ENCODE data around the gene POFUT1.
"Not testable (repeated sequence)": the region's sequence is repeated elsewhere in the genome, so short reads cannot be mapped to it uniquely, and the experiment has no call there.

The POFUT1 gene

DNA sequence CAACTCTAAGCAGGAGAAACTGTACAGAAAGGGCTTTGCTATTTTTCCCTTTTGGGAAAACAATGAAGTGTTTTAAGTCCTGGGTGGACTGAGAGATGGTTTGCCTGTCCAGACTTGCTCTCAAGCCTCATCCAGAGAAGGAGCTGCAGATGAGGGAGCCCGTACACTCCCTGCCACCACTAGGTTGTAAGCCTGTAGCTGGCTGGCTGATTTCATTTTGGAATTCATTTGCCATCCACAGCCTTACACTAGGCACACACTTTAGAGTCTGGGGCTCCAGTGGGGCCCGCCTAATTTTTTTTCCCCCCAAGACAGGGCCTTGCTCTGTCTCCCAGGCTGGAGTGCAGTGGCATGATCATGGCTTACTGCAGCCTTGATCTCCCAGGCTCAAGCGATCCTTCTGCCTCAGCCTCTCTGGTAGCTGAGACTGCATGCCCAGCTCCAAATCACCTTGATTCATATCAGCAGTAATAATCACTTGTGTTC, 28.4 kb downstream of the POFUT1 start:
- DNase-seq: no peak

DNA sequence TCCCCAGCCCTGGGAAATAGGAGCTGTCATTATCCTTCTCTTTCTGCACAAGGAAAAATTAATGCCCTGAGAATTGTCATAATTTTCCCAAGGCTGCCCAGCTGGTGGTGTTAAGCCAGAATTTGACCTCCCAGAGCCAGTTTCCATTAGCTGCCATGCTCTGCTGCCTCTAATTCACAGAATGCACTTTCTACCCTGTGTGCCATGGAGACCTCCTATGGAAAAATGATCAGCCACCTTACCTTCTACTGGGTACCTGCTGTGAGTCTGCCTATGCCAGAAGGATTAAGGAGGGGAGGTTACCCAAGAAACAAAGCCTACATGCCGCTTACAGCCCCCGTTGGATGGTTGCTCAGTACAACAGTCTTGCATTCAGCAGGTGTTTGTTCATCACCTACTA, 29.1 kb downstream of the POFUT1 start:
- DNase-seq: no peak

GRCh38 chr20:32237419-32237818, 29.7 kb downstream of the POFUT1 start:
- DNase-seq: no peak

DNA sequence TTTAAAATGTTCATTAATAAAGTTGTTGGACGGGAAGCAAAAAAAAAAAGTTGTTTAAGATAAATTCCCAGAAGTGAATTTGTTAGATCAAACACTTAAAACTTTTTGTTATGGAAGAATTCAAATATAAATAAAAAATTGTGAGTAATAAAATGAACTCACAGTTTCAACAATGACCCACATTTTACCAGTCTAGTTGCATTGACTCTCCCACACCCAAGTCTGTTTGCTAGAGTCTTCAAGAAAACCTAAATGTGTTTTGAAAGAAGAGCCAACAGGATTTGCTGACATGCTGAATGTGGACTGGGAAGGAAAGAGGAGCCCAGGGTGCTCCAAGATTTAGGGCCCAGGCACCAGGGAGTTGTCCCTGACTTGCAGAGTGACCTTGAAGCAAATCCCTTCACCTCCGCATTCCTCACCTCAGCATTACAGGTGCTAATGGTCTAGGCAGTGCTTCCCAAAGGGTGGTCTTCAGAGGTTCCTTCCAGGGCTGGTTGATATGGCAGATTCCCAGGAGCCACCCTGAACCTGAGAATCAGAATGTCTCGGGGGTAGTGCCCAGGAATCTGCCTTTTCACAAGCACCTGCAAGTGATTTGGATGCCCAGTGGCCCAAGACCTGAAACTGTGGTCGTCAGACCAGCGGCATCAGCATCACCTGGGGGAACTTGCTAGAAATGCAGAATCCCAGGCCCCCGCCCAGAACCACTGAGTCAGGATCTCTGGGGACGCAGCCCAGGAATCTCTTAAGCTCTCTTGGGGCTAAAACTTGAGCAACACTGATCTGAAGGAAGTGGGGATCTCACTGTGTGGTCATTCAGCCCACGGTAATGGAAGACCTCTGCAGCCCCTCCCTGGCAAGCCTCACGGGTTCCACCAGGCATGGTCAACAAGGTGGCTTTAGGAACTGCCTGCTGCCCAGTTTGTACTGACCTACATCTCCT, 31.1 kb downstream of the POFUT1 start:
- no peak for DNase-seq

DNA sequence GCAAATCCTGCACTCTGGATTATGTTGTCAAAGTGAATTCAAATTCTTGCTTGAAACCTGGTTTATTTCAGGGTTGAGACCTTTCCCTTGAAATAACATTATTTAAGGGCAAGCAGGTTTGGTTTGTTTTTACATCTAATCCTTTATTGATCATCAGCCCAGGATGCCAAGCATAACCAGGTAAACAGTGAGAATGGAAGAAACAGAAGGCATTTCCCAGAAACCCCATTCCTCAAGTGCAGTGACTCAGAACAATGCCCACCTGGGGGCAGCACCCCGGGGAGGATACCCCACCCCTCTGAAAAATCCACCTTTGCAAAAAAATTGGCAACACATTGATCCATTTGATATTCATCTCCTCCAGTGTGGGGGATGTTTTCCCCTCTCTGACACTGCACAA, 32.5 kb downstream of the POFUT1 start:
- no peak for DNase-seq

GRCh38 chr20:32241807-32242206, 34.1 kb downstream of the POFUT1 start:
- DNase-seq: no peak

DNA sequence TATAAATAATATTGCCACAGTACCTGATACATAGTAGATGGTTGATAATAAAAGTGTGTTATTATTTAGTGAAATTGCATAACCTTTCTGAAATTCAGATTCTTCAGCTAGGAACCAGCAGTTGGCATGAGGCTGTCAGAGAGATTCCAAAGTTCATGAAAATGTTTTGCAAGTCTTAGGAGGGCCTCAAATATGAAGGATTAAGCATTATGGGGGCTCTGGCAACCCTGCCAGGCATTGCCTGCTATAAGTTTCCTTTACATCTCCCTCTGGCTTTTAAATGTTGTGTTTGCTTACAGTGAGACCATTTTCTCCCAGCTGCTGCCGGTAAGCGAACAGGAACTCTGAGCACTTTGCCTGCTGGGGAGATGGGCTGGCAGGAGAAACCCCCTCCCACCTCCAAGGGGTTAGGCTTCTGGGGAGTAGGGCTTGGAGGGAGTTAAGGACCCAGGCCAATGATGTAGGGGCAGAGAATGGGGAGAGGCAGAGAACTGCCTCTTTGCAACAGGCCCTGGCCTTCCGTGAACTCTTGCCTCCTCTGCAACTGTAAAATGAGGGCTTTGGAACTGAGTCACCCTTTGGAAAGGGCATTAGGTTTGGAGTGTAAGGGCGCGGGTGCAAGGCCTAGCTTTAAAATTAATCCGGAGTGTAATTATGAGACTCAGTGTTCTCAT, 36.6 kb downstream of the POFUT1 start:
- no peak for DNase-seq

- no peak for DNase-seq
Observed at GRCh38 chr20:32244959-32245358, 37.3 kb downstream of the POFUT1 start.

DNA sequence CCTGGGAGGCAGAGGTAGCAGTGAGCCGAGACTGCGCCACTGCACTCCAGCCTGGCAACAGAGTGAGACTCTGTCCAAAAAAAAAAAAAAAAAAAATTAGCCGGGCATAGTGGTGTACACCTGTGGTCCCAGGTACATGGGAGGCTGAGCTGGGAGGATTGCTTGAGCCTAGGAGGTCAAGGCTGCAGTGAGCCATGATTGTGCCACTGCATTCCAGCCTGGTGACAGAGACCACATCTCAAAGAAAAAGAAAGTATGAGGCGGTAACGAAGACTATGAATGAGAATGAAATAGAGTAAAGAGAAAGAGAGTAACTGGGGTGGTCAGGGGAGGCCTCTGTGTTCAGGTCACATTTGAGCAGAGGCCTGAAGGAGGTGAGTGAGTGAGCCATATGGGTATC, 38.5 kb downstream of the POFUT1 start:
- DNase-seq: not testable (repeated sequence)

GRCh38 chr20:32248043-32248442, 40.4 kb downstream of the POFUT1 start:
- peak; percentile 49 for DNase-seq

DNA sequence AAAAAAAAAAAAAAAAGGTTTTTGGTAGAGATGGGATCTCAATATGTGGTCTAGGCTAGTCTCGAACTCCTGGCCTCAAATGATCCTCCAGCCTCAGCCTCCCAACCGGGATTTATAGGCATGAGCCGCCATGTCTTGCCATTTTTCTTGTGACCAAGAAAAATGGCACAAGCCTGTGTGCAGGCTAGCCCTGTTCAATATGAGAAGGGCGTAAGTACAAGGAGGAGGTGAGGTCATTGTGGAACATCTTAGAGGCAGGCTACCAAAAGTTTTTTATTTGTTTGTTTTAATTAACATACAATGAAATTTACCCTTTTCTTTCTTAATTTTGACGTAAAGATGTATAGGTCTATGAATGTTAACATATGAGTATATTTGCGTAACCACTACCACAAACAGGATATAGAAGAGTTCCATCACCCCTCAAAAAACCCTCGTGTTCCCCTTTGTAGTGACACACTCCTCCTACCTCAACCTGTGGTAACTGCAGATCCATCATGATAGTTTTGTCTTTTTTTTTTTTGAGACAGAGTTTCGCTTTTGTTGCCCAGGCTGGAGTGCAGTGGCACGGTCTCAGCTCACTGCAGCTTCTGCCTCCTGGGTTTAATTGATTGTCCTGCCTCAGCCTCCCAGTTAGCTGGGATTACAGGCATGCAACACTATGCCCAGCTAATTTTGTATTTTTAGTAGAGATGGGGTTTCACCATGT, 41.5 kb downstream of the POFUT1 start:
- peak; percentile 52 for DNase-seq

GRCh38 chr20:32251470-32251869, 43.8 kb downstream of the POFUT1 start:
- DNase-seq: no peak

DNA sequence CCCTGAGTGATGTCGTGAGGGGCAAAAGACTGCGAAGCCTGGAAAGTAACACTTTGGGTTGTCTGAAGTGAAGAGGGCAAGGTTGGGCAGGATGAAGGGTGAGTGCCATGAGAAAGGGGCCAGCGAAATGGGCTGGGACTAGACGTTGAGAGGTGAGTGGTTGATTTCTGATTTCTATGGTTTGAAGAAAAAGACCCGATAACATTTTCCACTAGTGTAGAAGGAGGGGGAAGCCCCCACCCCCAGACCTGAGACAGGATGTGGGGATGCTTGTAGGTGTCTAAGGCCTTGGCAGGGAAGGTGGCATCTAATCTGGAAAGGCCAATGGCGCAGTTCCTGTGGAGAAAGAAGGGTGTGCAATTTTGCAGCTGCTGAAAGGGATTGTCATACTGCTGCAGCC, 44.5 kb downstream of the POFUT1 start:
- DNase-seq: peak; percentile 88

DNA sequence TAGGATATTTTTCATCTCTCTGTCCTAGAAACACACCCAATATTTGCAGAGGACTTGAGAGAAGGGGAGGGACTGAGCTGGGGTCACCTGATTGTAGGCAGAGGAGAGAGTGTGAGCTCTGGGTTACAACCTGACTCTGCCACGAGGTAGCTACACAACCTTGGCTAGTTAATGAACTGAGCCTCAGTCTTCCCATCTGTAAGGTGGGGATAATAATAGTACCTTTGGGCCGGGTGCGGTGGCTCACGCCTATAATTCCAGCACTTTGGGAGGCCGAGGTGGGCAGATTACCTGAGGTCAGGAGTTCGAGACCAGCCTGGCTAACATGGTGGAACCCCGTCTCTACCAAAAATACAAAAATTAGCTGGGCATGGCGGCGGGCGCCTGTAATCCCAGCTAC, 53.3 kb downstream of the POFUT1 start:
- not testable (repeated sequence) for DNase-seq

GRCh38 chr20:32261644-32262043, 54.0 kb downstream of the POFUT1 start:
- no peak for DNase-seq

DNA sequence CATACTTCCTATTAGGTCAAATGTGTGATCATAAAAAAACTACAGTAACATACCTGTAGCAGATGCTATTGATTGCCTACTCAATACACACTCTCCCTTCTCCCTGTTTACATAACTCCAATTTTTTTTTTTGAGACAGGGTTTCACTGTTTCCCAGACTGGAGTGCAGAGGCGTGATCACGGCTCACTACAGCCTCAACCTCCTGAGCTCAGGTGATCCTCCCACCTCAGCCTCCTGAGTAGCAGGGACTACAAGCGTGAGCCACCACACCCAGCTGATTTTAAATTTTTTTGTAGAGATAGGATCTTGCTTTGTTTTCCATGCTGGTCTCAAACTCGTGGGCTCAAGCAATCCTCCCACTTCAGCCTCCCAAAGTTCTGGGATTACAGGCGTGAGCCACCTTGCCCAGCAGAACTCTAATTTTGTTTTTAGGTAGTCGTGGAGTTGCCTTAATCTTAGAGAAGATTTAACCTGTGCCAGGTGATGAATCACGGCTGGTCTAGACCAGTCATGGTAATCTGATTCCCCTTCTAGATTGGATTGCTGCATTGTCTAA, 55.8 kb downstream of the POFUT1 start:
- DNase-seq: no peak

GRCh38 chr20:32271620-32272019, 63.9 kb downstream of the POFUT1 start:
- DNase-seq: no peak

DNA sequence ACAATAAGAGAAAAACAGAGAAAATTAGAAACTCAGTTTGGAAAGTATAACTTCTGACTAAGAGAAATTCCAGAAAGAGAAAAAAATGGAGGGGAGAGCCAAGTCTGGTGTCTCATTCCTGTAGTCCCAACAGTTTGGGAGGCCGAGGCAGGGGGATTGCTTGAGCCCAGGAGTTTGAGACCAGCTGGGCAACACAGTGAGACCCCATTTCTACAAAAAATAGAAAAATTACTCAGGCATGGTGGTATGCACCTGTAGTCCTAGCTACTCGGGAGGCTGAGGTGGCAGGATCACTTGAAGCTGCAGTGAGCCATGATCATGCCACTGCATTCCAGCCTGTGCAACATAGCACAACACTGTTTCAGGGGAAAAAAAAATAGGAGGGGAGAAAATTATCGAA, 66.7 kb downstream of the POFUT1 start:
- DNase-seq: no peak

GRCh38 chr20:32275163-32275562, 67.5 kb downstream of the POFUT1 start:
- not testable (repeated sequence) for DNase-seq

DNA sequence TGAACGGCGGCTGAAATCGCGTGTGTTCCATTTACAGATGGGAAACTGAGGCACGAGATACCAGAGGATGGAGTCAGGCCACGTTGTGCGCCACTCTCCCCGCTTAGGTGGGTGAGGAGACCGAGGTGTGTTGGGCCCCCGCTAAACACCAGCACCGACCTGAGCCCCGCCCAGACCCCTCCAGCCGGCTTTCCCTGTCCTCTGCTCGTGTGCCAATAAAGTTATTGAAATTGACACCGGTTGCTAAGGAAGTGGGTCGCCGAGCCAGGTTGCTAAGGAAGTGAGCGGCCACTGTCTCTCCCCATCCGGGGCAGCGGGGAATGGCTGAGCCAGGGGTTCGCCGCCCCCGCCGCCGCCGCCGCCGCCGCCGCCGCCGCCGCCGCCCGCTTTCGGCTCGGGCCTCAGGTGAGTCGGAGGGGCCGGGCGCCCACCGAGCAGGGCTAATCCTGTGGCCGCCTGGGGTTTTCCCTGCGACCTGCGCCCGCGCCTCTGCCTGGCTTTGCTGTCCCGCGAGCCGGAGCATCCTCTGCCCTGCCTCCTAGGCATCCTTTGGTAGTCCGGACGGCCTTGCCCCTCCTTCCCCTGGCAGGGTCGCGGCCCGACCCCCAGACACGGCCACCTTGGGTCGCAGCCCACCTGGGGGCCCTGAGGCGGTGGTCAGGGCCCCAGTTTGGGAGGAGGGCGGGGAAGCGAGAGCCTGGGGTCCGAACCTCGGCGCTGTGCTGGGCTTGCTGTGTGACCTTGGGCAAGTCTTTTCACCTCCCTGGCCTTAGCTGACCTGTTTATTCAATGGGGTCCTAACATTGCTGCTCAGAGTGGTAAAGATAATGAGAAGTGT, 69.9 kb downstream of the POFUT1 start, which contains the start of gene KIF3B:
Gene KIF3B, plus strand, starts transcription at position 291 of the 838 bp plus-strand sequence. CDS start 32,127 bp downstream, outside the sequence.
- peak; percentile 91 for DNase-seq

DNA sequence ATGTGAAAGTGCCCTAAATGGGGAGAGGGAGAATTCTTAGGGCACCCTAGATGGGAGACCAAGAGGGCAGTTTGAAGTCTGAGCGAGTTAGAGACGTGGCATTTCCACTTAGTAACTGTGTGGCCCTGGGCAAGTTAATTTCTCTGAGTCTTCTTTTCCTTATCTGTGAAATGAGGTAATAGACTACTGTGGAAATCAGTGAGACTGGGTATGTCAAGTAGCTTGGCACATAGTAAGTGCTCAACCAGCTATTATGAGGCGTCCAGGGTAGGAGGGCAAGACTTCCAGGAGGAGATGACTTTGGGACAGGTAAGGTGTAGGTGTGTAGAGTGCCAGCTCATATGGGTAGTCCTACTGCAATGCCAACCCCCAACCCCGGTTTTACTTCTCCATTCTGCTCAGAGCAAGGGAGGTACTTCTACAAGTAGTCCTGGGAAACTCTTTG, 70.5 kb downstream of the POFUT1 start:
- peak; percentile 24 for DNase-seq

DNA sequence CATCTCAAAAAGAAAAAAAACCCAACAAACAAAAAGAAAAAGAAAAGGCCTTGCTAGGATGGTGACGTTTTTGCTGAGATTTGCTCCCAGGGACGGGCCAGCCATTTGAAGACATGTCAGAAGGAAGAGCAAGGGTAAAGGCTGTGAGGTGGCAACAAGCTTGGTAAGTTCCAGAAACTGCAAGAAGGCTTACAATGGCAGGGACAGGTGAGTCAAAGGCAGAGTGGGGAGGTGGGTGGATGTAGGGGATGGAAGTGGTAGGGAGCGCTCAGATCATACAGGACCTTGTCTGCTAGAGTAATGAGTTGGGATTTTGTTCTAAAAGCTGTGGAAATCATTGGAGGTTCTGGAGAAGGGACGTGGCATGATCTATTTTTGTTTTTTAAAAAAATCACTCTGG, 74.0 kb downstream of the POFUT1 start:
- peak; percentile 56 for DNase-seq

All from stimulated activated CD4-positive, alpha-beta T cell treated with anti-CD3 and anti-CD28 coated beads, Interleukin-1b, Interleukin-23, amount 100 ng/mL, for 48 hours (primary cell).